Measurements from ENCODE around the gene CLDND1.

DNA sequence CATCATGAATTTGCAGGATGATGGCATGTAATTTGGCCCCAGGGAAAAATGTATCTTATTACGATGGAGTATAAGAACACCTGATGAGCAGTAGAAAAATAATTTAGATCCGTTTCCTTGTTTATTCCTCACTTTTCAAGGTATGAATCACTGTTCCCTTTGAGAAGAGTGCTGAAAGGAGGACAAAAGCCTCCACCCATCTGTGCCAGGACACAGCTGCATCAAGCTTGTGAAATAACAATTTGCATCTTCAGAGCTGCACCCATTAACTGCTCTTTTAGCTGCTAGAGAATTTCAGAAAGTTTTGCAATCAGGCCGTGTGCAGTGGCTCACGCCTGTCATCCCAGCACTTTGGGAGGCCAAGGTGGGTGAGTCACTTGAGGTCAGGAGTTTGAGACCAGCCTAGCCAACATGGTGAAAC lies 9.6 kb downstream of the CLDND1 start:
- TF ChIP-seq, protein P1, sequence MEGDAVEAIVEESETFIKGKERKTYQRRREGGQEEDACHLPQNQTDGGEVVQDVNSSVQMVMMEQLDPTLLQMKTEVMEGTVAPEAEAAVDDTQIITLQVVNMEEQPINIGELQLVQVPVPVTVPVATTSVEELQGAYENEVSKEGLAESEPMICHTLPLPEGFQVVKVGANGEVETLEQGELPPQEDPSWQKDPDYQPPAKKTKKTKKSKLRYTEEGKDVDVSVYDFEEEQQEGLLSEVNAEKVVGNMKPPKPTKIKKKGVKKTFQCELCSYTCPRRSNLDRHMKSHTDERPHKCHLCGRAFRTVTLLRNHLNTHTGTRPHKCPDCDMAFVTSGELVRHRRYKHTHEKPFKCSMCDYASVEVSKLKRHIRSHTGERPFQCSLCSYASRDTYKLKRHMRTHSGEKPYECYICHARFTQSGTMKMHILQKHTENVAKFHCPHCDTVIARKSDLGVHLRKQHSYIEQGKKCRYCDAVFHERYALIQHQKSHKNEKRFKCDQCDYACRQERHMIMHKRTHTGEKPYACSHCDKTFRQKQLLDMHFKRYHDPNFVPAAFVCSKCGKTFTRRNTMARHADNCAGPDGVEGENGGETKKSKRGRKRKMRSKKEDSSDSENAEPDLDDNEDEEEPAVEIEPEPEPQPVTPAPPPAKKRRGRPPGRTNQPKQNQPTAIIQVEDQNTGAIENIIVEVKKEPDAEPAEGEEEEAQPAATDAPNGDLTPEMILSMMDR (conservative IDR thresholded peaks at IDR 0.05; ENCODE audit: low read length), result no peak
- TF ChIP-seq EZH2phosphoT487 (IDR thresholded peaks at IDR 0.05; ENCODE audit: borderline replicate concordance, low read depth, low read length), result no peak
